HEK293 (cell line): ENCODE results near the gene UBE2J2.

ENCODE experiments used
- CTCF ChIA-PET: fragments of 350-600 bp; formaldehyde crosslinking; extraction: SDS; loops from one replicate; lab custom pipeline; 2021; ENCODE audit warnings: antibody characterized with exemption; lab: Yijun Ruan, JAX
- POLR2A ChIA-PET: fragments of 300-600 bp; formaldehyde crosslinking; extraction: SDS; loops from one replicate; lab custom pipeline; 2020; ENCODE audit warnings: antibody characterized with exemption, inconsistent platforms; lab: Yijun Ruan, JAX
- H3K27ac ChIP-seq: fragments of 200-500 bp; sonication (Bioruptor generic); 2 replicates; pipeline ENCODE4 v1.5.1; 2014; ENCODE audit warnings: low read depth, low read length, control low read depth, inconsistent platforms; ENCODE audit errors: extremely low read depth
- H3K36me3 ChIP-seq, 2 experiments: fragments of 200-500 bp in 1 of 2; sonication (Bioruptor generic) in 1 of 2; 1 replicate in 1 of 2; 2 replicates in 1 of 2; pipeline ENCODE4 v1.5.1; 2014 to 2017; ENCODE audit warnings: inconsistent platforms in 2 of 2, low read length in 2 of 2; ENCODE audit not compliant: control insufficient read depth in 2 of 2, insufficient read depth in 1 of 2
- H3K4me1 ChIP-seq: fragments of 200-500 bp; sonication (Bioruptor generic); 2 replicates; pipeline ENCODE4 v1.5.1; 2014; ENCODE audit warnings: mild to moderate bottlenecking, low read length, inconsistent platforms; ENCODE audit not compliant: control insufficient read depth, insufficient read depth
- H3K4me3 ChIP-seq: 2 replicates; pipeline ENCODE4 v1.5.1; 2011; ENCODE audit warnings: low read depth, mild to moderate bottlenecking, control low read depth, low read length, moderate library complexity
- H3K9me3 ChIP-seq: fragments of 200-500 bp; sonication (Bioruptor generic); 2 replicates; pipeline ENCODE4 v1.5.1; 2014; ENCODE audit warnings: low read depth, low read length, inconsistent platforms; ENCODE audit not compliant: control insufficient read depth, insufficient read depth
- GLI4 ChIP-seq: fragments of 450-650 bp; formaldehyde crosslinking; IDR thresholded peaks from 2 replicates; pipeline ENCODE4 v1.5.1; 2016; ENCODE audit warnings: missing biosample characterization, missing genetic modification characterization
- GLIS2 ChIP-seq: fragments of 450-650 bp; formaldehyde crosslinking; IDR thresholded peaks from 2 replicates; pipeline ENCODE4 v1.5.1; 2016; ENCODE audit warnings: missing biosample characterization, missing genetic modification characterization
- KLF17 ChIP-seq: fragments of 450-650 bp; formaldehyde crosslinking; IDR thresholded peaks from 2 replicates; pipeline ENCODE4 v1.5.1; 2016; ENCODE audit warnings: missing biosample characterization, missing genetic modification characterization
- MYNN ChIP-seq: fragments of 450-650 bp; formaldehyde crosslinking; IDR thresholded peaks from 2 replicates; pipeline ENCODE4 v1.5.1; 2016; ENCODE audit warnings: missing biosample characterization, missing genetic modification characterization, borderline replicate concordance
- PBX3 ChIP-seq: sonication (generic); formaldehyde crosslinking; IDR thresholded peaks from 2 replicates; pipeline ENCODE4 v1.8.1; 2022; ENCODE audit warnings: mild to moderate bottlenecking, moderate library complexity, missing genetic modification reagents
- SCRT1 ChIP-seq: fragments of 450-650 bp; formaldehyde crosslinking; IDR thresholded peaks from 2 replicates; pipeline ENCODE4 v1.5.1; 2016; ENCODE audit warnings: missing biosample characterization, missing genetic modification characterization, borderline replicate concordance
- SP7 ChIP-seq: fragments of 450-650 bp; formaldehyde crosslinking; IDR thresholded peaks from 2 replicates; pipeline ENCODE4 v1.5.1; 2016; ENCODE audit warnings: missing biosample characterization, missing genetic modification characterization
- WT1 ChIP-seq: fragments of 450-650 bp; formaldehyde crosslinking; IDR thresholded peaks from 2 replicates; pipeline ENCODE4 v1.5.1; 2016; ENCODE audit warnings: missing biosample characterization, missing genetic modification characterization
- ZBTB49 ChIP-seq: fragments of 450-650 bp; formaldehyde crosslinking; IDR thresholded peaks from 2 replicates; pipeline ENCODE4 v1.5.1; 2016; ENCODE audit warnings: missing biosample characterization, missing genetic modification characterization, low read depth
- ZBTB8A ChIP-seq: fragments of 450-650 bp; formaldehyde crosslinking; IDR thresholded peaks from 2 replicates; pipeline ENCODE4 v1.5.1; 2016; ENCODE audit warnings: missing biosample characterization, missing genetic modification characterization
- ZNF10 ChIP-seq: fragments of 450-650 bp; formaldehyde crosslinking; IDR thresholded peaks from 2 replicates; pipeline ENCODE4 v1.5.1; 2017; ENCODE audit warnings: missing biosample characterization, missing genetic modification characterization
- ZNF148 ChIP-seq: fragments of 450-650 bp; formaldehyde crosslinking; IDR thresholded peaks from 2 replicates; pipeline ENCODE4 v1.5.0; 2017; ENCODE audit warnings: missing biosample characterization, missing genetic modification characterization, borderline replicate concordance
- ZNF155 ChIP-seq: fragments of 450-650 bp; formaldehyde crosslinking; IDR thresholded peaks from 2 replicates; pipeline ENCODE4 v1.5.1; 2016; ENCODE audit warnings: missing biosample characterization, missing genetic modification characterization
- ZNF157 ChIP-seq: fragments of 450-650 bp; formaldehyde crosslinking; IDR thresholded peaks from 2 replicates; pipeline ENCODE4 v1.5.1; 2016; ENCODE audit warnings: missing biosample characterization, missing genetic modification characterization
- ZNF169 ChIP-seq: fragments of 450-650 bp; formaldehyde crosslinking; IDR thresholded peaks from 2 replicates; pipeline ENCODE4 v1.5.1; 2016; ENCODE audit warnings: missing biosample characterization, missing genetic modification characterization
- ZNF19 ChIP-seq: fragments of 450-650 bp; formaldehyde crosslinking; IDR thresholded peaks from 2 replicates; pipeline ENCODE4; 2016; ENCODE audit warnings: missing biosample characterization, missing genetic modification characterization, low read depth
- ZNF350 ChIP-seq: fragments of 450-650 bp; formaldehyde crosslinking; IDR thresholded peaks from 2 replicates; pipeline ENCODE4 v1.5.0; 2017; ENCODE audit warnings: missing biosample characterization, mild to moderate bottlenecking, missing genetic modification characterization
- ZNF426 ChIP-seq: fragments of 450-650 bp; formaldehyde crosslinking; IDR thresholded peaks from 2 replicates; pipeline ENCODE4 v1.5.1; 2017; ENCODE audit warnings: missing biosample characterization, missing genetic modification characterization, mild to moderate bottlenecking, inconsistent platforms, moderate library complexity
- ZNF433 ChIP-seq: fragments of 450-650 bp; formaldehyde crosslinking; IDR thresholded peaks from 2 replicates; pipeline ENCODE4 v1.5.1; 2016; ENCODE audit warnings: missing biosample characterization, missing genetic modification characterization, low read depth
- ZNF501 ChIP-seq: fragments of 450-650 bp; formaldehyde crosslinking; IDR thresholded peaks from 2 replicates; pipeline ENCODE4 v1.5.1; 2016; ENCODE audit warnings: missing biosample characterization, missing genetic modification characterization
- ZNF548 ChIP-seq: fragments of 450-650 bp; formaldehyde crosslinking; IDR thresholded peaks from 2 replicates; pipeline ENCODE4 v1.5.1; 2016; ENCODE audit warnings: missing biosample characterization, missing genetic modification characterization
- ZNF561 ChIP-seq: fragments of 450-650 bp; IDR thresholded peaks from 2 replicates; pipeline ENCODE4 v1.5.1; 2018; ENCODE audit warnings: missing biosample characterization, missing genetic modification characterization, borderline replicate concordance
- ZNF664 ChIP-seq: fragments of 450-650 bp; formaldehyde crosslinking; IDR thresholded peaks from 2 replicates; pipeline ENCODE4 v1.5.1; 2016; ENCODE audit warnings: missing biosample characterization, missing genetic modification characterization
- ZNF692 ChIP-seq: fragments of 450-650 bp; formaldehyde crosslinking; IDR thresholded peaks from 2 replicates; pipeline ENCODE4 v1.5.1; 2016; ENCODE audit warnings: missing biosample characterization, missing genetic modification characterization
- ZNF704 ChIP-seq: fragments of 450-650 bp; formaldehyde crosslinking; IDR thresholded peaks from 2 replicates; pipeline ENCODE4 v1.5.1; 2016; ENCODE audit warnings: missing biosample characterization, missing genetic modification characterization
- ZNF777 ChIP-seq: fragments of 450-650 bp; formaldehyde crosslinking; IDR thresholded peaks from 2 replicates; pipeline ENCODE4 v1.5.1; 2017; ENCODE audit warnings: missing biosample characterization, missing genetic modification characterization, borderline replicate concordance
- ZSCAN4 ChIP-seq: fragments of 450-650 bp; formaldehyde crosslinking; IDR thresholded peaks from 2 replicates; pipeline ENCODE4 v1.5.1; 2017; ENCODE audit warnings: missing biosample characterization, missing genetic modification characterization

Gene UBE2J2

GRCh38 chr1:1308756-1309250, 35.1 kb upstream of the UBE2J2 start:
- H3K36me3 ChIP-seq: peaks cover 0 to 50% of the 10 kb centered on the region in 2 experiments; a peak in 1 of 3 replicates
- ChIA-PET POLR2A (interaction anchor here (1.1 to 1.5 kb wide), 5 partner anchors 10 to 66 kb away, joined by 3 read pairs; partner anchors contain the start of genes AURKAIP1 and TAS1R3), CTCF (interaction anchor here (1.0 kb wide), 1 partner anchor 94 kb away, joined by 3 read pairs; no protein-coding TSS in a partner anchor)
- peak overlapping the region; percentile 81 for H3K4me3 ChIP-seq
- peaks cover 20% of the 10 kb centered on the region for H3K4me1 ChIP-seq
- peak overlapping the region; percentile 96 for H3K27ac ChIP-seq
- H3K9me3 ChIP-seq: no peaks in the 10 kb centered on the region
- TF ChIP-seq ZNF426 (tag by site-specific recombination) (no peak), ZBTB8A (no peak), GLIS2 (peak; percentile 62; the same call in 1 of the 2 replicates), ZNF148 (tag by site-specific recombination) (no peak), WT1 (no peak), ZNF704 (no peak), GLI4 (tag by site-specific recombination) (no peak), SP7 (0 out of 2 replicates have a peak, but pooled peaks have one; percentile 3), SCRT1 (tag by site-specific recombination) (no peak), ZNF561 (tag by site-specific recombination) (0 out of 2 replicates have a peak, but pooled peaks have one; percentile 35), ZNF19 (tag by site-specific recombination) (no peak), ZNF664 (tag by site-specific recombination) (no peak), ZNF433 (tag by site-specific recombination) (no peak), MYNN (tag by site-specific recombination) (no peak), PBX3 (no peak), ZNF350 (no peak), KLF17 (tag by site-specific recombination) (0 out of 2 replicates have a peak, but pooled peaks have one; percentile 5), ZNF501 (tag by site-specific recombination) (no peak), ZSCAN4 (tag by site-specific recombination) (no peak), ZNF157 (tag by site-specific recombination) (no peak), ZNF548 (tag by site-specific recombination) (no peak), ZNF155 (no peak), ZNF169 (tag by site-specific recombination) (no peak), ZNF10 (tag by site-specific recombination) (no peak), ZNF777 (tag by site-specific recombination) (no peak), ZNF692 (tag by site-specific recombination) (peak; percentile 7; the same call in 1 of the 2 replicates), ZBTB49 (no peak)
